GM19239 (cell line): Measurements from ENCODE around the gene YIPF6.
A peak's percentile ranks its signal among the peaks of the same experiment; 100 is the strongest.
"Not testable (repeated sequence)": the region's sequence is repeated elsewhere in the genome, so short reads cannot be mapped to it uniquely, and the experiment has no call there.

Source experiments
- DNase-seq: peaks from one replicate; pipeline ENCODE4 v3.0.0; 2011; ENCODE audit warnings: low spot score; ENCODE audit not compliant: insufficient read length
- FAIRE-seq: peaks from 2 replicates; lab custom pipeline; 2011; peaks lifted over from hg19 to GRCh38; lab: Jason Lieb, UNC

Gene YIPF6

GRCh38 chrX:68498508-68499379, at the start of gene YIPF6:
TSS of gene YIPF6 (plus strand) at chrX:68499051. CDS start at chrX:68499067, 16 bp downstream.
- DNase-seq (peak; percentile 46), FAIRE-seq (peak; percentile 80)

- FAIRE-seq: no peak
- no peak for DNase-seq
These were observed 47.1 kb upstream of the YIPF6 start for GRCh38 chrX:68451720-68452119.

GRCh38 chrX:68454476-68455150, 44.2 kb upstream of the YIPF6 start:
- DNase-seq: no peak
- no peak for FAIRE-seq

GRCh38 chrX:68455151-68455510, 43.7 kb upstream of the YIPF6 start:
- DNase-seq (no peak), FAIRE-seq (no peak)

GRCh38 chrX:68461093-68461492, 37.8 kb upstream of the YIPF6 start:
- FAIRE-seq: no peak
- DNase-seq: no peak

- no peak for FAIRE-seq
- DNase-seq: no peak
These were observed 37.3 kb upstream of the YIPF6 start for GRCh38 chrX:68461576-68461975.

- FAIRE-seq (no peak), DNase-seq (no peak)
These were observed 36.7 kb upstream of the YIPF6 start for GRCh38 chrX:68462197-68462596.

GRCh38 chrX:68462653-68463052, 36.2 kb upstream of the YIPF6 start:
- FAIRE-seq (no peak), DNase-seq (no peak)

GRCh38 chrX:68463880-68464279, 35.0 kb upstream of the YIPF6 start:
- DNase-seq (no peak), FAIRE-seq (no peak)

- DNase-seq: no peak
- no peak for FAIRE-seq
These were observed 34.1 kb upstream of the YIPF6 start for GRCh38 chrX:68464796-68465195.

GRCh38 chrX:68480969-68481368, 17.9 kb upstream of the YIPF6 start:
- no peak for DNase-seq
- FAIRE-seq: no peak

- not testable (repeated sequence) for DNase-seq, FAIRE-seq
These were observed 12.7 kb upstream of the YIPF6 start for GRCh38 chrX:68486198-68486597.

- no peak for DNase-seq
- no peak for FAIRE-seq
These were observed 11.6 kb upstream of the YIPF6 start for GRCh38 chrX:68487254-68487653.

- no peak for DNase-seq
These were observed 10.9 kb upstream of the YIPF6 start for GRCh38 chrX:68487924-68488323.

GRCh38 chrX:68488657-68489056, 10.2 kb upstream of the YIPF6 start:
- FAIRE-seq: no peak
- DNase-seq: no peak

More at GRCh38 chrX:68487924-68488323, 10.9 kb upstream of the YIPF6 start:
- no peak for FAIRE-seq

- no peak for FAIRE-seq
- DNase-seq: no peak
These were observed 8.2 kb upstream of the YIPF6 start for GRCh38 chrX:68490644-68491043.

- DNase-seq (no peak), FAIRE-seq (no peak)
These were observed 6.3 kb upstream of the YIPF6 start for GRCh38 chrX:68492583-68492982.

GRCh38 chrX:68493776-68494175, 5.1 kb upstream of the YIPF6 start:
- FAIRE-seq, DNase-seq: not testable (repeated sequence)

- DNase-seq (no peak), FAIRE-seq (peak; percentile 82)
These were observed 775 bp upstream of the YIPF6 start for GRCh38 chrX:68498044-68498507.

- peak; percentile 18 for FAIRE-seq
- no peak for DNase-seq
These were observed 973 bp downstream of the YIPF6 start for GRCh38 chrX:68499543-68500504.
